GM12878 (cell line): Measurements from ENCODE around the gene CCDC54. TPM values are rescaled to one million over a fixed set of nuclear protein-coding genes. Genes with fewer than 3 reads are reported as not detected.

Experiments used
- ATAC-seq: fragments of 200-7000 bp; cut with Tn5 transposase; 3 replicates; pipeline ENCODE4 v1.9.1; 2020; ENCODE audit warnings: mild to moderate bottlenecking, moderate library complexity
- BruUV-seq: library from RNA; stranded (reverse); fragments of 400-500 nt; replicated peaks from 2 replicates; lab custom pipeline; 2021; lab: Mats Ljungman, UMichigan
- CTCF ChIA-PET: fragments of 300-600 bp; sonication (Branson Sonifier 250); formaldehyde crosslinking; extraction: SDS; loops from one replicate; lab custom pipeline; 2021; ENCODE audit warnings: inconsistent platforms; lab: Yijun Ruan, JAX
- POLR2A ChIA-PET: fragments of 350-600 bp; formaldehyde crosslinking; extraction: SDS; loops from one replicate; lab custom pipeline; 2021; ENCODE audit warnings: inconsistent platforms; lab: Charles Lee
- RAD21 ChIA-PET: fragments of 300-600 bp; sonication (Branson Sonifier 250); formaldehyde crosslinking; loops from one replicate; lab custom pipeline; 2023; ENCODE audit warnings: antibody characterized with exemption; ENCODE audit not compliant: unreplicated experiment; lab: Charles Lee
- SMC1A ChIA-PET: fragments of 300-600 bp; sonication (Branson Sonifier 250); formaldehyde crosslinking; loops from one replicate; lab custom pipeline; 2023; ENCODE audit not compliant: unreplicated experiment, uncharacterized antibody; lab: Charles Lee
- DNase-seq: peaks from one replicate; pipeline ENCODE4 v3.0.0-alpha.2; 2011; ENCODE audit warnings: low read depth, low spot score
- FAIRE-seq: peaks from 3 replicates; lab custom pipeline; 2011; peaks lifted over from hg19 to GRCh38; lab: Jason Lieb, UNC
- H2AFZ ChIP-seq: 2 replicates; pipeline ENCODE4 v1.6.0; 2011; ENCODE audit warnings: low read depth, low read length, control low read depth; ENCODE audit not compliant: control insufficient read depth
- H3K27ac ChIP-seq: 2 replicates; pipeline ENCODE4 v1.5.1; 2011; ENCODE audit warnings: control low read depth; ENCODE audit not compliant: control insufficient read depth, insufficient read depth
- H3K27me3 ChIP-seq, 2 experiments: replicated peaks in 1 of 2; 2 replicates each; pipeline versions ENCODE4 v1.6.0 to v1.6.1; 2011; ENCODE audit warnings: low read length in 1 of 2; ENCODE audit not compliant: control insufficient read depth in 2 of 2, insufficient read depth in 2 of 2
- H3K36me3 ChIP-seq, 2 experiments: 2 replicates each; pipeline ENCODE4 v1.5.1; 2011; ENCODE audit warnings: low read length in 1 of 2; ENCODE audit not compliant: control insufficient read depth in 2 of 2, insufficient read depth in 2 of 2
- H3K4me1 ChIP-seq: 2 replicates; pipeline ENCODE4 v1.6.1; 2011; ENCODE audit warnings: mild to moderate bottlenecking, low read length, moderate library complexity, mixed read lengths; ENCODE audit not compliant: control insufficient read depth, insufficient read depth
- H3K4me2 ChIP-seq: 2 replicates; pipeline ENCODE4 v1.6.0; 2011; ENCODE audit warnings: control low read depth; ENCODE audit not compliant: control insufficient read depth, insufficient read depth
- H3K4me3 ChIP-seq: fragments of 200-600 bp; sonication (generic); 2 replicates; pipeline ENCODE4 v1.5.1; 2016
- H3K79me2 ChIP-seq: 2 replicates; pipeline ENCODE4 v1.6.0; 2011; ENCODE audit warnings: low read length; ENCODE audit not compliant: control insufficient read depth, insufficient read depth
- H3K9ac ChIP-seq: 2 replicates; pipeline ENCODE4 v1.8.0; 2011; ENCODE audit warnings: low read length, control low read depth, mixed read lengths; ENCODE audit not compliant: control insufficient read depth, insufficient read depth
- H3K9me3 ChIP-seq: replicated peaks from 3 replicates; pipeline ENCODE4 v1.5.1; 2011; ENCODE audit warnings: mild to moderate bottlenecking, low read length; ENCODE audit not compliant: control insufficient read depth, insufficient read depth
- H4K20me1 ChIP-seq: 2 replicates; pipeline ENCODE4 v1.6.0; 2011; ENCODE audit not compliant: control insufficient read depth, insufficient read depth
- CBFB ChIP-seq: IDR thresholded peaks from 2 replicates; pipeline ENCODE4 v1.6.1; 2016; ENCODE audit warnings: antibody characterized with exemption, low read depth
- CREB1 ChIP-seq: IDR thresholded peaks from 2 replicates; pipeline ENCODE4 v1.6.1; 2012; ENCODE audit warnings: low read depth, mild to moderate bottlenecking, inconsistent platforms
- IRF4 ChIP-seq: IDR thresholded peaks from 2 replicates; pipeline ENCODE4 v1.6.1; 2011; ENCODE audit warnings: low read depth, low read length
- MLLT1 ChIP-seq: fragments of 450-650 bp; IDR thresholded peaks from 2 replicates; pipeline ENCODE4 v1.6.1; 2016; ENCODE audit warnings: mild to moderate bottlenecking
- NKRF ChIP-seq: fragments of 450-650 bp; conservative IDR thresholded peaks from 2 replicates; pipeline ENCODE4 v1.6.1; 2017; ENCODE audit warnings: mild to moderate bottlenecking, moderate library complexity
- PML ChIP-seq: IDR thresholded peaks from 2 replicates; pipeline ENCODE4 v1.6.1; 2012; ENCODE audit warnings: low read length, inconsistent platforms
- SMARCA5 ChIP-seq: fragments of 450-650 bp; IDR thresholded peaks from 2 replicates; pipeline ENCODE4 v1.6.1; 2017; ENCODE audit warnings: mild to moderate bottlenecking
- SP1 ChIP-seq: IDR thresholded peaks from one replicate; pipeline ENCODE4 v1.6.1; 2011; ENCODE audit warnings: low read depth, low read length
- SPI1 ChIP-seq: IDR thresholded peaks from 2 replicates; pipeline ENCODE4 v1.6.1; 2011; ENCODE audit warnings: low read depth, mild to moderate bottlenecking, low read length, moderate library complexity, borderline replicate concordance; ENCODE audit not compliant: insufficient read depth
- SREBF1 ChIP-seq: IDR thresholded peaks from 2 replicates; pipeline ENCODE4 v1.6.1; 2012; ENCODE audit warnings: mild to moderate bottlenecking, low read length
- STAT3 ChIP-seq: IDR thresholded peaks from 2 replicates; pipeline ENCODE4 v1.6.1; 2011; ENCODE audit warnings: low read depth, low read length, improper control_type of control experiment
- ZBTB11 ChIP-seq: fragments of 450-650 bp; formaldehyde crosslinking; IDR thresholded peaks from 2 replicates; pipeline ENCODE4 v1.5.0; 2022; ENCODE audit warnings: mild to moderate bottlenecking, missing genetic modification characterization
- ZNF207 ChIP-seq: fragments of 450-650 bp; IDR thresholded peaks from 2 replicates; pipeline ENCODE4 v1.6.1; 2014; ENCODE audit warnings: antibody characterized with exemption, mild to moderate bottlenecking, borderline replicate concordance
- WGBS: methylation state at CpG from one replicate; pipeline ENCODE4 v1.1.6; 2016; ENCODE audit warnings: low lambda C conversion rate; ENCODE audit not compliant: insufficient replicate concordance, insufficient coverage; ENCODE audit errors: missing lambda C conversion rate; 5-methylcytosine and 5-hydroxymethylcytosine counted together
- in situ Hi-C: fragments of 300-500 bp; cut with MboI; formaldehyde crosslinking; loops from 9 replicates; pipeline ENCODE4 v1.14.3; 2018; ENCODE audit warnings: mixed read lengths
- intact Hi-C: fragments of 100-400 bp; cut with micrococcal nuclease; formaldehyde crosslinking; loops from one replicate; pipeline ENCODE4 v1.14.2; 2022; ENCODE audit not compliant: unreplicated experiment
- polyA plus RNA-seq, 11 experiments: library from polyadenylated mRNA; depleted of rRNA in 4 of 11; unstranded in 6 of 11; stranded (reverse) in 5 of 11; fragments of >200 nt; fragmentation: Nextera tagmentation in 4 of 11; fragmentation: Illumina TruSeq in 1 of 11; extraction: Ambion mirVana in 4 of 11; extraction: Trizol in 1 of 11; gene quantifications; 1 replicate in 1 of 11; 2 replicates in 10 of 11; pipeline versions ENCODE4 v1.2.1 to v1.2.3, GENCODE V29; 2011 to 2016; ENCODE audit warnings: inconsistent platforms in 2 of 11, missing spikeins in 2 of 11, low read depth in 1 of 11
- total RNA-seq, 4 experiments: library from RNA; depleted of rRNA in 3 of 4; stranded (reverse); fragments of >200 nt in 3 of 4; fragmentation: Illumina TruSeq in 1 of 4; extraction: Trizol in 1 of 4; gene quantifications; 2 replicates each; pipeline versions ENCODE4 v1.2.1 to v1.2.3, GENCODE V29; 2013 to 2021

CCDC54 gene
- total and polyA plus RNA-seq, 10 of the 15 experiments (the other 5 are each of a cell fraction or from before 2014, with no cell fraction given) = not detected

- 29% methylated on average over 6 of the region's 6 CpGs for WGBS
- Histone ChIP-seq H3K4me1 (no peaks in the 10 kb centered on the region), H3K4me3 (no peak overlapping the region), H3K9ac (no peak overlapping the region), H3K36me3 (no peaks in the 10 kb centered on the region), H2AFZ (no peak overlapping the region), H3K27me3 (no peaks in the 10 kb centered on the region), H4K20me1 (no peaks in the 10 kb centered on the region), H3K79me2 (no peaks in the 10 kb centered on the region), H3K4me2 (no peak overlapping the region), H3K27ac (no peak overlapping the region), H3K9me3 (no peaks in the 10 kb centered on the region)
- no TSS peak for BruUV-seq
- intact Hi-C loops (no loop called here), in situ Hi-C loops (no loop called here)
- no peak for TF ChIP-seq SREBF1
- no peak for TF ChIP-seq PML
- no peak for TF ChIP-seq SPI1
- TF ChIP-seq SP1 = no peak
- no peak for TF ChIP-seq MLLT1
- no peak for TF ChIP-seq ZBTB11 (CRISPR knock-in tag)
- TF ChIP-seq STAT3 = no peak
- TF ChIP-seq CBFB = no peak
- TF ChIP-seq CREB1 = no peak
- no peak for TF ChIP-seq SMARCA5
- no peak for TF ChIP-seq ZNF207
- TF ChIP-seq NKRF = no peak
- TF ChIP-seq IRF4 = no peak
- SMC1A ChIA-PET = interaction anchor here (1.2 kb wide), 1 partner anchor 21 kb away, joined by 3 read pairs; no protein-coding TSS in a partner anchor
- RAD21 ChIA-PET = no interaction called here
- no peak for ATAC-seq
- FAIRE-seq = no peak
- CTCF ChIA-PET = interaction anchor here (0.6 kb wide), 1 partner anchor 12 kb away, joined by 3 read pairs; no protein-coding TSS in a partner anchor
- POLR2A ChIA-PET = no interaction called here
- no peak for DNase-seq
These were observed 3.3 kb upstream of the CCDC54 start for GRCh38 chr3:107373896-107374295.
